Neural cell (in vitro differentiated cells): ENCODE data around the gene BLM. TPM values are rescaled to one million over a fixed set of nuclear protein-coding genes. Genes with fewer than 3 reads are reported as not detected.

Experiments
- H2AFZ ChIP-seq: fragments of 200-600, 300-800 bp; sonication (generic), shearing (Covaris generic); 2 replicates; pipeline ENCODE4 v1.6.0; 2014; ENCODE audit warnings: low read depth, mild to moderate bottlenecking, antibody characterized with exemption, low read length, moderate library complexity
- H3F3A ChIP-seq: fragments of 200-600 bp; shearing (Covaris generic); 2 replicates; pipeline ENCODE4 v1.6.1; 2016; ENCODE audit warnings: mild to moderate bottlenecking, moderate library complexity, mixed read lengths, antibody characterized with exemption, low read length; ENCODE audit not compliant: insufficient read depth, poor library complexity, severe bottlenecking
- H3K27ac ChIP-seq: fragments of 200-600, 300-800 bp; sonication (generic), shearing (Covaris generic); 2 replicates; pipeline ENCODE4 v1.5.1; 2014; ENCODE audit warnings: mild to moderate bottlenecking, low read length, moderate library complexity
- H3K27me3 ChIP-seq: fragments of 300-800, 200-600 bp; sonication (generic), shearing (Covaris generic); 2 replicates; pipeline ENCODE4 v1.6.0; 2014; ENCODE audit warnings: mild to moderate bottlenecking, low read depth, low read length, moderate library complexity; ENCODE audit not compliant: insufficient read depth
- H3K36me3 ChIP-seq: fragments of 300-800, 200-600 bp; sonication (generic), shearing (Covaris generic); 2 replicates; pipeline ENCODE4 v1.5.1; 2014; ENCODE audit warnings: mild to moderate bottlenecking, antibody characterized with exemption, low read length, moderate library complexity; ENCODE audit not compliant: insufficient read depth
- H3K4me2 ChIP-seq: fragments of 300-800, 200-600 bp; sonication (generic), shearing (Covaris generic); 2 replicates; pipeline ENCODE4 v1.6.0; 2014; ENCODE audit warnings: mild to moderate bottlenecking, low read length
- H3K4me3 ChIP-seq: fragments of 300-800, 200-600 bp; sonication (generic), shearing (Covaris generic); 2 replicates; pipeline ENCODE4 v1.5.1; 2014; ENCODE audit warnings: mild to moderate bottlenecking, low read length, moderate library complexity
- H3K79me2 ChIP-seq: fragments of 200-600 bp; shearing (Covaris generic); replicated peaks from 2 replicates; pipeline ENCODE4 v1.6.0; 2014; ENCODE audit warnings: mild to moderate bottlenecking, low read length, moderate library complexity; ENCODE audit not compliant: insufficient read depth
- H3K9ac ChIP-seq: fragments of 300-800, 200-600 bp; sonication (generic), shearing (Covaris generic); 2 replicates; pipeline ENCODE4 v1.6.1; 2016; ENCODE audit warnings: mild to moderate bottlenecking, low read length, mixed read lengths
- H3K9me2 ChIP-seq: fragments of 200-600 bp; shearing (Covaris generic); 2 replicates; pipeline ENCODE4 v1.6.1; 2016; ENCODE audit warnings: mild to moderate bottlenecking, low read length, mixed read lengths; ENCODE audit not compliant: insufficient read depth
- H3K9me3 ChIP-seq: fragments of 200-600, 300-800 bp; sonication (generic), shearing (Covaris generic); 2 replicates; pipeline ENCODE4 v1.6.1; 2016; ENCODE audit warnings: mild to moderate bottlenecking, mixed run types, low read length, moderate library complexity, mixed read lengths
- H4K20me1 ChIP-seq: fragments of 200-600 bp; shearing (Covaris generic); 2 replicates; pipeline ENCODE4 v1.6.1; 2016; ENCODE audit warnings: mild to moderate bottlenecking, mixed run types; ENCODE audit not compliant: insufficient read depth
- CTCF ChIP-seq: fragments of 450-650 bp; IDR thresholded peaks from 2 replicates; pipeline ENCODE4 v1.5.1; 2014; ENCODE audit warnings: antibody characterized with exemption, mild to moderate bottlenecking, moderate library complexity; ENCODE audit not compliant: poor library complexity, severe bottlenecking
- EP300 ChIP-seq: fragments of 450-650 bp; conservative IDR thresholded peaks from 2 replicates; pipeline ENCODE4 v1.6.1; 2014; ENCODE audit warnings: antibody characterized with exemption, mild to moderate bottlenecking, moderate library complexity; ENCODE audit not compliant: poor library complexity, severe bottlenecking
- EZH2 ChIP-seq: fragments of 200-600, 300-800 bp; shearing (Covaris generic), sonication (generic); IDR thresholded peaks from 2 replicates; pipeline ENCODE4 v1.6.1; 2014; ENCODE audit warnings: antibody characterized with exemption, low read length, borderline replicate concordance, mild to moderate bottlenecking; ENCODE audit not compliant: insufficient read depth, poor library complexity, severe bottlenecking
- MXI1 ChIP-seq: fragments of 450-650 bp; conservative IDR thresholded peaks from 2 replicates; pipeline ENCODE4 v1.6.1; 2014; ENCODE audit warnings: antibody characterized with exemption, mild to moderate bottlenecking; ENCODE audit not compliant: poor library complexity, severe bottlenecking
- POLR2AphosphoS5 ChIP-seq: IDR thresholded peaks from 2 replicates; pipeline ENCODE4 v1.6.1; 2012
- RAD21 ChIP-seq: fragments of 450-650 bp; conservative IDR thresholded peaks from 2 replicates; pipeline ENCODE4 v1.6.1; 2014; ENCODE audit warnings: antibody characterized with exemption, mild to moderate bottlenecking, moderate library complexity
- REST ChIP-seq: IDR thresholded peaks from 2 replicates; pipeline ENCODE4 v1.6.1; 2012; ENCODE audit warnings: borderline replicate concordance
- SMC3 ChIP-seq: fragments of 450-650 bp; conservative IDR thresholded peaks from 2 replicates; pipeline ENCODE4 v1.6.1; 2014; ENCODE audit warnings: antibody characterized with exemption, mild to moderate bottlenecking, moderate library complexity; ENCODE audit not compliant: poor library complexity
- TAF1 ChIP-seq: IDR thresholded peaks from 2 replicates; pipeline ENCODE4 v1.6.1; 2012; ENCODE audit warnings: low read depth
- polyA plus RNA-seq: library from polyadenylated mRNA; depleted of rRNA; stranded (reverse); fragments of >200 nt; gene quantifications from 2 replicates; pipeline ENCODE4 v1.2.3, GENCODE V29; 2014

BLM gene
- polyA plus RNA-seq, 1 donor from 2014 or later = 4.5 TPM

- Histone ChIP-seq H3K4me2 (no peak overlapping the region), H3K4me3 (no peak overlapping the region), H3K9me2 (no peaks in the 10 kb centered on the region), H3K36me3 (no peaks in the 10 kb centered on the region), H3K79me2 (no peaks in the 10 kb centered on the region), H3K9me3 (no peaks in the 10 kb centered on the region), H3F3A (no peaks in the 10 kb centered on the region), H2AFZ (no peak overlapping the region), H3K9ac (no peak overlapping the region), H3K27me3 (no peaks in the 10 kb centered on the region), H4K20me1 (no peaks in the 10 kb centered on the region), H3K27ac (no peak overlapping the region)
- TF ChIP-seq MXI1 = no peak
- no peak for TF ChIP-seq TAF1
- no peak for TF ChIP-seq RAD21
- no peak for TF ChIP-seq SMC3
- no peak for TF ChIP-seq EP300
- TF ChIP-seq REST = no peak
- TF ChIP-seq CTCF = no peak
- TF ChIP-seq POLR2AphosphoS5 = no peak
- TF ChIP-seq EZH2 = no peak
These were observed 16.1 kb upstream of the BLM start for GRCh38 chr15:90701048-90701447.

- Histone ChIP-seq H3K9me3 (no peaks in the 10 kb centered on the region), H2AFZ (no peak overlapping the region), H3K27ac (no peak overlapping the region), H3K79me2 (no peaks in the 10 kb centered on the region), H3K9me2 (no peaks in the 10 kb centered on the region), H3K27me3 (no peaks in the 10 kb centered on the region), H3K4me3 (no peak overlapping the region), H3K36me3 (no peaks in the 10 kb centered on the region), H3K4me2 (no peak overlapping the region), H3F3A (no peaks in the 10 kb centered on the region), H3K9ac (no peak overlapping the region), H4K20me1 (no peaks in the 10 kb centered on the region)
- TF ChIP-seq CTCF (no peak), RAD21 (no peak), MXI1 (no peak), TAF1 (no peak), EP300 (no peak), SMC3 (no peak), EZH2 (no peak), POLR2AphosphoS5 (no peak), REST (no peak)
These were observed 15.1 kb upstream of the BLM start for GRCh38 chr15:90701880-90702630.
